Loucy (cell line): Measurements from ENCODE around the gene IL13RA1.

Experiments
- H2AFZ ChIP-seq: fragments of 200-600 bp; sonication (generic); 2 replicates; pipeline ENCODE4 v1.6.0; 2016; ENCODE audit warnings: antibody characterized with exemption, mild to moderate bottlenecking, low read length, moderate library complexity
- H3F3A ChIP-seq: fragments of 200-600 bp; 2 replicates; pipeline ENCODE4 v1.6.0; 2016; ENCODE audit warnings: antibody characterized with exemption, low read depth, mild to moderate bottlenecking
- H3K27me3 ChIP-seq: fragments of 200-600 bp; sonication (generic); 2 replicates; pipeline ENCODE4 v1.6.1; 2014; ENCODE audit warnings: low read length, mild to moderate bottlenecking; ENCODE audit not compliant: insufficient read depth, poor library complexity, severe bottlenecking
- H3K36me3 ChIP-seq: fragments of 200-600 bp; sonication (generic); 2 replicates; pipeline ENCODE4 v1.6.1; 2016; ENCODE audit warnings: low read length; ENCODE audit not compliant: insufficient read depth
- H3K4me1 ChIP-seq: fragments of 200-600 bp; sonication (generic); 2 replicates; pipeline ENCODE4 v1.5.1; 2014; ENCODE audit warnings: low read length, mild to moderate bottlenecking; ENCODE audit not compliant: insufficient read depth, poor library complexity, severe bottlenecking
- H3K4me2 ChIP-seq: fragments of 200-600 bp; sonication (generic); 2 replicates; pipeline ENCODE4 v1.6.0; 2014; ENCODE audit warnings: antibody characterized with exemption, low read length, low read depth, mild to moderate bottlenecking; ENCODE audit not compliant: poor library complexity, severe bottlenecking
- H3K4me3 ChIP-seq: fragments of 200-600 bp; sonication (generic); 2 replicates; pipeline ENCODE4 v1.5.1; 2014; ENCODE audit warnings: low read length, mild to moderate bottlenecking, mixed read lengths; ENCODE audit not compliant: poor library complexity, severe bottlenecking
- H3K79me2 ChIP-seq: fragments of 200-600 bp; sonication (generic); 2 replicates; pipeline ENCODE4 v1.6.1; 2014; ENCODE audit warnings: low read length; ENCODE audit not compliant: insufficient read depth
- H3K9ac ChIP-seq: fragments of 200-600 bp; sonication (generic); 2 replicates; pipeline ENCODE4 v1.6.0; 2014; ENCODE audit warnings: mild to moderate bottlenecking, low read depth, low read length, moderate library complexity; ENCODE audit not compliant: poor library complexity, severe bottlenecking
- H3K9me2 ChIP-seq: fragments of 200-600 bp; sonication (generic); replicated peaks from 2 replicates; pipeline ENCODE4 v1.6.1; 2016; ENCODE audit warnings: low read depth, low read length, mixed read lengths
- H3K9me3 ChIP-seq: fragments of 200-600 bp; sonication (generic); 2 replicates; pipeline ENCODE4 v1.6.1; 2014; ENCODE audit warnings: mild to moderate bottlenecking, antibody characterized with exemption, low read length, low read depth; ENCODE audit not compliant: insufficient read depth
- H4K20me1 ChIP-seq: fragments of 200-600 bp; sonication (generic); 2 replicates; pipeline ENCODE4 v1.6.0; 2014; ENCODE audit warnings: antibody characterized with exemption, low read length, mild to moderate bottlenecking; ENCODE audit not compliant: insufficient read depth, poor library complexity, severe bottlenecking
- EZH2phosphoT487 ChIP-seq: fragments of 200-600 bp; IDR thresholded peaks from 2 replicates; pipeline ENCODE4 v1.6.1; 2018; ENCODE audit warnings: antibody characterized with exemption, mild to moderate bottlenecking, moderate library complexity, borderline replicate concordance
- TF ChIP-seq, protein P1 (sequence below): fragments of 200-600 bp; sonication (generic); conservative IDR thresholded peaks from 2 replicates; pipeline ENCODE4 v1.5.1; 2014; ENCODE audit warnings: mild to moderate bottlenecking, antibody characterized with exemption, low read length

Gene IL13RA1

DNA sequence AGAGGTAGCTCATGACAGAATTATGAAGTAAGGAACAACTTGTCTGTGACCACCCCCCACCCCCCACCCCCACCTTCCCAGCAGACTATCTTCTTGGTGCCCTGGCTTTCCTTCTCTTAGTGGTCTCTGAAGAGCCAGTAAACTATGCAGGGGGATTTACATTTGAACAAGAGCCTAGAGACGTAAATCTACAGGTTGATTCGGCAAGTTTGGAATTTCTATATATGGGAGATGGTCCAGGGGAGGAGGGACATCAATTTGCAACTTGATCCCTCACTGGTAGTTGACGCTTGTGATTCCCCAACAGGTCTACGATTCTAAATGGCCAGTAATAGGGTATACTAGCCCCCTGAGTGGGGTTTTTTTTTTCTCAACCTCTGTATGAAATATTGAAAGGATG is 36.7 kb downstream of the IL13RA1 start:
- TF ChIP-seq, protein P1, sequence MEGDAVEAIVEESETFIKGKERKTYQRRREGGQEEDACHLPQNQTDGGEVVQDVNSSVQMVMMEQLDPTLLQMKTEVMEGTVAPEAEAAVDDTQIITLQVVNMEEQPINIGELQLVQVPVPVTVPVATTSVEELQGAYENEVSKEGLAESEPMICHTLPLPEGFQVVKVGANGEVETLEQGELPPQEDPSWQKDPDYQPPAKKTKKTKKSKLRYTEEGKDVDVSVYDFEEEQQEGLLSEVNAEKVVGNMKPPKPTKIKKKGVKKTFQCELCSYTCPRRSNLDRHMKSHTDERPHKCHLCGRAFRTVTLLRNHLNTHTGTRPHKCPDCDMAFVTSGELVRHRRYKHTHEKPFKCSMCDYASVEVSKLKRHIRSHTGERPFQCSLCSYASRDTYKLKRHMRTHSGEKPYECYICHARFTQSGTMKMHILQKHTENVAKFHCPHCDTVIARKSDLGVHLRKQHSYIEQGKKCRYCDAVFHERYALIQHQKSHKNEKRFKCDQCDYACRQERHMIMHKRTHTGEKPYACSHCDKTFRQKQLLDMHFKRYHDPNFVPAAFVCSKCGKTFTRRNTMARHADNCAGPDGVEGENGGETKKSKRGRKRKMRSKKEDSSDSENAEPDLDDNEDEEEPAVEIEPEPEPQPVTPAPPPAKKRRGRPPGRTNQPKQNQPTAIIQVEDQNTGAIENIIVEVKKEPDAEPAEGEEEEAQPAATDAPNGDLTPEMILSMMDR = no peak
- no peak for TF ChIP-seq EZH2phosphoT487
- Histone ChIP-seq H3K79me2 (no peaks in the 10 kb centered on the region), H3K36me3 (no peaks in the 10 kb centered on the region), H3K4me3 (no peak overlapping the region), H2AFZ (no peak overlapping the region), H4K20me1 (no peaks in the 10 kb centered on the region), H3K9ac (no peak overlapping the region), H3F3A (no peaks in the 10 kb centered on the region), H3K4me2 (no peak overlapping the region), H3K9me2 (no peaks in the 10 kb centered on the region), H3K27me3 (no peaks in the 10 kb centered on the region), H3K4me1 (no peaks in the 10 kb centered on the region), H3K9me3 (no peaks in the 10 kb centered on the region)

DNA sequence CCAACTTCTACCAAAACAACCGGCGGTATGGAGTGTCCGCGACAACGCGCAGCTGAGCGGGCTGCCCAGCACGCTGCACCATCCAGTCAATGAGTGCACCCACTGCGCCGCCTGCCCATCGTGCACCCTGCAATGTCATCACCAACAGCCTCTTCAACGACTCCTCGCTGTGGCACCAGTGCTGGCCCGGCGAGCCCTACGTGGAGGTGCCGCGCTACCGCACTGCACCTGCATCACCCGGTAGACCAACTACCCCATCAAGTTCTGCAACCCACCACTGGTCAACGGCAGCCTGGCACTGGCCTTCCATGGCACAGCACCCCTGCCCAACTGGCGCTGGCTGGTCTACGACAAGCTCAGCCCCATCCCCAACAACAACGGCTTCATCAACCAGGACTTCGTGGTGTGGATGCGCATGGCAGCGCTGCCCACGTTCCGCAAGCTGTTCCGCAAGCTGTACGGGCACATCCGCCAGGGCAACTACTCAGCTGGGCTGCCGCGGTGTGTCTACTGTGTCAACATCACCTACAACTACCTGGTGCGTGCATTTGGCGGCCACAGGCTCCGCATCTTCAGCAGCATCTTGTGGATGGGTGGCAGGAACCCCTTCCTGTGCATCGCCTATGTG is 42.8 kb downstream of the IL13RA1 start:
- H3K27me3 ChIP-seq = no peaks in the 10 kb centered on the region
- no peaks in the 10 kb centered on the region for H3K4me1 ChIP-seq
- TF ChIP-seq, protein P1 = no peak
- TF ChIP-seq EZH2phosphoT487 = no peak
- no peak overlapping the region for H3K4me2 ChIP-seq
- H3K36me3 ChIP-seq = no peaks in the 10 kb centered on the region
- H3K79me2 ChIP-seq = no peaks in the 10 kb centered on the region
- no peak overlapping the region for H2AFZ ChIP-seq
- no peaks in the 10 kb centered on the region for H4K20me1 ChIP-seq
- no peaks in the 10 kb centered on the region for H3K9me2 ChIP-seq
- no peak overlapping the region for H3K9ac ChIP-seq
- no peaks in the 10 kb centered on the region for H3F3A ChIP-seq
- no peaks in the 10 kb centered on the region for H3K9me3 ChIP-seq
- H3K4me3 ChIP-seq = no peak overlapping the region

DNA sequence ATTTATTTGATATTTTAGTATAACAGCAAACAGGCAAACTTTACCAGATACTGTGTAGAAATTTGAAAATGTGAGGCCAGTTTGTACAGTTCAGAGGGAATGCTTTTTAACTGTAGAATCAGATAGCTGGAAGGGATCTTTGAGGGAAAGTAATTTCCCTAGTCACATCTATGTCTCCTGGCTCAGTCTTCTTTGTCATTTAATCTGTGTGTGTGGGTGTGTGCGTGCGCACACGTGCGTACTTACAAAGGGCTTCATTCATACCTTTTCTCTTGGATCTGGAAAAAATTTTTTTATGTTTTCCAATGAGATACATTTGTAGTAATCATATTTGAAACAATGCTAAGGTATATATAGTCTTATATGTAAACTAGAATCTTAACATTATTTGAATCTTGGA is 44.6 kb downstream of the IL13RA1 start:
- Histone ChIP-seq H3K9ac (no peak overlapping the region), H3K4me1 (no peaks in the 10 kb centered on the region), H2AFZ (no peak overlapping the region), H4K20me1 (no peaks in the 10 kb centered on the region), H3K4me3 (no peak overlapping the region), H3K27me3 (no peaks in the 10 kb centered on the region), H3K36me3 (no peaks in the 10 kb centered on the region), H3K79me2 (no peaks in the 10 kb centered on the region), H3K4me2 (no peak overlapping the region), H3F3A (no peaks in the 10 kb centered on the region), H3K9me3 (no peaks in the 10 kb centered on the region), H3K9me2 (no peaks in the 10 kb centered on the region)
- no peak for TF ChIP-seq EZH2phosphoT487
- TF ChIP-seq, protein P1 = no peak
